ENCODE results near the gene SBNO1. TPM values are rescaled to one million over a fixed set of nuclear protein-coding genes. Genes with fewer than 3 reads are reported as not detected.

SBNO1 gene
- total RNA-seq, 1 donor from 2014 or later, result 9.8 TPM

- Histone ChIP-seq H3K27me3 (no peaks in the 10 kb centered on the region), H3K4me3 (peak overlapping the region; percentile 79 to 98), H3K4me1 (peaks cover 3 to 23% of the 10 kb centered on the region in 2 donors), H3K36me3 (peaks cover 3 to 13% of the 10 kb centered on the region in 2 donors), H3K27ac (peak overlapping the region; percentile 80 to 83), H3K9me3 (no peaks in the 10 kb centered on the region)
- TF ChIP-seq CTCF (IDR thresholded peaks at IDR 0.05), result peak in 1 of 3 experiments; percentile 1
- intact Hi-C loops (cut with DNase I), result loop anchor here (2.0 kb wide), 2 partner anchors 37 to 331 kb away; partner anchors contain the start of genes MPHOSPH9 and MTRFR
- DNase-seq (ENCODE audit: low spot score in 2 of 2), result no peak
These were observed 94.8 kb downstream of the SBNO1 start for GRCh38 chr12:123269896-123270213.

GRCh38 chr12:123269395-123269892 is 95.2 kb downstream of the SBNO1 start:
- Histone ChIP-seq H3K27ac (peak overlapping the region; percentile 80 to 83), H3K27me3 (no peaks in the 10 kb centered on the region), H3K9me3 (no peaks in the 10 kb centered on the region), H3K4me1 (peaks cover 3 to 23% of the 10 kb centered on the region in 2 donors), H3K36me3 (peaks cover 7 to 17% of the 10 kb centered on the region in 2 donors), H3K4me3 (peak overlapping the region; percentile 79 to 98)
- peak in 2 of 3 experiments; percentile 12 to 22 for TF ChIP-seq CTCF (IDR thresholded peaks at IDR 0.05)
- peak in 1 of 2 donors; percentile 84 for DNase-seq (ENCODE audit: low spot score in 2 of 2)
- intact Hi-C loops (cut with DNase I), result no loop called here

- intact Hi-C loops (cut with DNase I), result no loop called here
These were observed 95.8 kb downstream of the SBNO1 start for GRCh38 chr12:123268850-123269249.

GRCh38 chr12:123267991-123268843 is 96.4 kb downstream of the SBNO1 start:
- Histone ChIP-seq H3K4me3 (no peak overlapping the region), H3K9me3 (no peaks in the 10 kb centered on the region), H3K27me3 (no peaks in the 10 kb centered on the region), H3K27ac (peak overlapping the region; percentile 80 to 83), H3K36me3 (peaks cover 14 to 21% of the 10 kb centered on the region in 2 donors), H3K4me1 (peaks cover 3 to 23% of the 10 kb centered on the region in 2 donors)
- DNase-seq (ENCODE audit: low spot score in 2 of 2), result no peak
- intact Hi-C loops (cut with DNase I), result no loop called here
- no peak for TF ChIP-seq CTCF (IDR thresholded peaks at IDR 0.05)

More at GRCh38 chr12:123268850-123269249, 95.8 kb downstream of the SBNO1 start:
- Histone ChIP-seq H3K9me3 (no peaks in the 10 kb centered on the region), H3K27ac (peak overlapping the region; percentile 80 to 83), H3K36me3 (peaks cover 8 to 17% of the 10 kb centered on the region in 2 donors), H3K4me3 (peak overlapping the region; percentile 79 to 98), H3K4me1 (peaks cover 3 to 23% of the 10 kb centered on the region in 2 donors), H3K27me3 (no peaks in the 10 kb centered on the region)
- no peak for DNase-seq (ENCODE audit: low spot score in 2 of 2)
- no peak for TF ChIP-seq CTCF (IDR thresholded peaks at IDR 0.05)

GRCh38 chr12:123267335-123267920 is 97.2 kb downstream of the SBNO1 start:
- peaks cover 17 to 25% of the 10 kb centered on the region in 2 donors for H3K36me3 ChIP-seq
- H3K9me3 ChIP-seq, result no peaks in the 10 kb centered on the region
- H3K4me1 ChIP-seq, result peaks cover 3 to 20% of the 10 kb centered on the region in 2 donors
- H3K4me3 ChIP-seq, result no peak overlapping the region
- TF ChIP-seq CTCF (IDR thresholded peaks at IDR 0.05), result no peak
- peak overlapping the region; percentile 80 to 83 for H3K27ac ChIP-seq
- DNase-seq (ENCODE audit: low spot score in 2 of 2), result no peak
- H3K27me3 ChIP-seq, result no peaks in the 10 kb centered on the region
- intact Hi-C loops (cut with DNase I), result no loop called here
